Liver (tissue), 9 donors: Measurements from ENCODE around the gene ZIM2. TPM values are rescaled to one million over a fixed set of nuclear protein-coding genes. Genes with fewer than 3 reads are reported as not detected.

ENCODE experiments used
- DNase-seq: peaks from one replicate; pipeline ENCODE4 v3.0.0-alpha.2; 2017; ENCODE audit warnings: low spot score
- H3K27ac ChIP-seq, 2 donors: one replicate each; pipeline ENCODE4 v1.7.0; 2013; ENCODE audit warnings: inconsistent platforms in 2 of 2, low read length in 2 of 2, control low read depth in 1 of 2, low read depth in 1 of 2, mild to moderate bottlenecking in 1 of 2
- H3K27me3 ChIP-seq, 4 donors: one replicate each; pipeline versions ENCODE4 v1.6.1 to v1.7.0; 2013; ENCODE audit warnings: low read length in 3 of 4, inconsistent platforms in 1 of 4, mild to moderate bottlenecking in 1 of 4, moderate library complexity in 1 of 4; ENCODE audit not compliant: control insufficient read depth in 4 of 4, insufficient read depth in 4 of 4
- H3K36me3 ChIP-seq, 4 donors: one replicate each; pipeline versions ENCODE4 v1.6.1 to v1.7.0; 2013; ENCODE audit warnings: low read length in 3 of 4, mild to moderate bottlenecking in 3 of 4, low read depth in 1 of 4, moderate library complexity in 1 of 4; ENCODE audit not compliant: control insufficient read depth in 4 of 4, insufficient read depth in 3 of 4
- H3K4me1 ChIP-seq, 4 donors: one replicate each; pipeline versions ENCODE4 v1.6.1 to v1.7.0; 2013; ENCODE audit warnings: low read length in 3 of 4, mild to moderate bottlenecking in 3 of 4, moderate library complexity in 1 of 4; ENCODE audit not compliant: control insufficient read depth in 4 of 4, insufficient read depth in 4 of 4
- H3K4me3 ChIP-seq, 3 donors: one replicate each; pipeline versions ENCODE4 v1.6.1 to v1.7.0; 2013; ENCODE audit warnings: low read length in 3 of 3, control low read depth in 1 of 3, low read depth in 1 of 3, mild to moderate bottlenecking in 1 of 3
- H3K9ac ChIP-seq, 2 donors: one replicate each; pipeline ENCODE4 v1.7.0; 2013; ENCODE audit warnings: low read length in 2 of 2, mild to moderate bottlenecking in 2 of 2, moderate library complexity in 2 of 2, control low read depth in 1 of 2, low read depth in 1 of 2
- H3K9me3 ChIP-seq, 4 donors: one replicate each; pipeline versions ENCODE4 v1.6.1 to v1.7.0; 2013; ENCODE audit warnings: low read length in 3 of 4; ENCODE audit not compliant: control insufficient read depth in 4 of 4
- ATF3 ChIP-seq: IDR thresholded peaks from 2 replicates; pipeline ENCODE4 v1.6.1; 2016; ENCODE audit warnings: antibody characterized with exemption
- CTCF ChIP-seq: fragments of 150-350 bp; IDR thresholded peaks from 2 replicates; pipeline ENCODE4 v1.5.1; 2017; ENCODE audit warnings: improper control_type of control experiment, low read depth, low read length; ENCODE audit not compliant: missing input control
- EGR1 ChIP-seq, 2 donors: IDR thresholded peaks; 2 replicates each; pipeline ENCODE4 v1.6.1; 2016 to 2018; ENCODE audit warnings: antibody characterized with exemption in 2 of 2, low read depth in 2 of 2
- FOXA1 ChIP-seq: IDR thresholded peaks from 2 replicates; pipeline ENCODE4 v1.6.1; 2016; ENCODE audit warnings: antibody characterized with exemption
- FOXA2 ChIP-seq: IDR thresholded peaks from 2 replicates; pipeline ENCODE4 v1.6.1; 2016; ENCODE audit warnings: antibody characterized with exemption
- GABPA ChIP-seq, 2 donors: IDR thresholded peaks in 1 of 2; conservative IDR thresholded peaks in 1 of 2; 2 replicates each; pipeline ENCODE4 v1.6.1; 2016; ENCODE audit warnings: antibody characterized with exemption in 2 of 2, mild to moderate bottlenecking in 1 of 2, moderate library complexity in 1 of 2
- HNF4A ChIP-seq, 2 donors: conservative IDR thresholded peaks; 2 replicates each; pipeline ENCODE4 v1.6.1; 2016; ENCODE audit warnings: antibody characterized with exemption in 2 of 2, mild to moderate bottlenecking in 2 of 2
- HNF4G ChIP-seq: IDR thresholded peaks from 2 replicates; pipeline ENCODE4 v1.6.1; 2016; ENCODE audit warnings: antibody characterized with exemption
- JUND ChIP-seq, 2 donors: IDR thresholded peaks; 2 replicates each; pipeline ENCODE4 v1.6.1; 2016; ENCODE audit warnings: antibody characterized with exemption in 2 of 2
- MAX ChIP-seq: IDR thresholded peaks from 2 replicates; pipeline ENCODE4 v1.6.1; 2016; ENCODE audit warnings: antibody characterized with exemption
- NR2F2 ChIP-seq: IDR thresholded peaks from 2 replicates; pipeline ENCODE4 v1.6.1; 2016; ENCODE audit warnings: antibody characterized with exemption
- RAD21 ChIP-seq, 2 donors: IDR thresholded peaks; 2 replicates each; pipeline ENCODE4 v1.6.1; 2016; ENCODE audit warnings: antibody characterized with exemption in 2 of 2, mild to moderate bottlenecking in 2 of 2
- RXRA ChIP-seq, 2 donors: IDR thresholded peaks; 2 replicates each; pipeline ENCODE4 v1.6.1; 2017 to 2018; ENCODE audit warnings: antibody characterized with exemption in 2 of 2, mild to moderate bottlenecking in 1 of 2
- SP1 ChIP-seq: IDR thresholded peaks from 2 replicates; pipeline ENCODE4 v1.6.1; 2018; ENCODE audit warnings: antibody characterized with exemption, mild to moderate bottlenecking
- TAF1 ChIP-seq: conservative IDR thresholded peaks from 2 replicates; pipeline ENCODE4 v1.6.1; 2016; ENCODE audit warnings: antibody characterized with exemption, mild to moderate bottlenecking
- YY1 ChIP-seq: IDR thresholded peaks from 2 replicates; pipeline ENCODE4 v1.6.1; 2016; ENCODE audit warnings: antibody characterized with exemption, mild to moderate bottlenecking
- WGBS: extraction: QIAGEN DNeasy Blood & Tissue Kit; methylation state at CpG from one replicate; pipeline ENCODE4 v1.1.7; 2013; 5-methylcytosine and 5-hydroxymethylcytosine counted together
- polyA plus RNA-seq, 2 donors: library from polyadenylated mRNA; stranded (reverse) in 1 of 2; unstranded in 1 of 2; fragments of 200-250 nt in 1 of 2; fragments of >200 nt in 1 of 2; fragmentation: Nextera tagmentation in 1 of 2; extraction: Ambion mirVana in 1 of 2; gene quantifications; one replicate each; pipeline versions ENCODE4 v1.2.1 to v1.2.3, GENCODE V29; 2013 to 2015
- total RNA-seq, 2 donors: library from RNA; depleted of rRNA; stranded (reverse); fragments of >200 nt; gene quantifications; one replicate each; pipeline ENCODE4 v1.2.3, GENCODE V29; 2014
- TF ChIP-seq, protein P1 (sequence below): IDR thresholded peaks from 2 replicates; pipeline ENCODE4 v1.6.1; 2016; ENCODE audit warnings: antibody characterized with exemption
- TF ChIP-seq, protein P2 (sequence below): IDR thresholded peaks from 2 replicates; pipeline ENCODE4 v1.6.1; 2016; ENCODE audit warnings: antibody characterized with exemption, mild to moderate bottlenecking
- donor health status: healthy.
- donor health status: healthy.
- donor health status: healthy.
- donor health status: healthy.
- donor health status: healthy.

The ZIM2 gene
- total and polyA plus RNA-seq, 4 donors: 0.03 to 3.2 (median 0.33) TPM; not detected in 1

DNA sequence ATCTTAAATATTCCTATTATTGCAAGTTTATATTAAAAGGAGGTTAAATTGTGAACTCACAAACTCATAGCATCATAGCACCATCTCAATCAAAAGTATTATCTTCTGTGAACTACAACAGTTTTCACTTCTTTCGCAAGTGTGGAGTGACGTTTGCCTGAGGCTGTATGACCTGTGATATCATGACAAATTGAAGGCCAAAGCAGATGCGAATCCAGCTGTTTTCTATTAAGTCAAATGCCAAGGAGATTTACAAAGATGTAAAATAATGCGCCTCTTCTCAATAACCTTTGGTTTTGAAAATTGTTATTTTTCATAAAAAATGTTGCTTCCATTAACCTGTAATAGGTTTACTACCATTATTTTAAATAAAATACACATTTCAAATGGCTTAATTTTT lies 7.6 kb upstream of the ZIM2 start:
- TF ChIP-seq RXRA (IDR thresholded peaks at IDR 0.05) (no peak), SP1 (no peak), HNF4G (no peak), ATF3 (no peak), RAD21 (IDR thresholded peaks at IDR 0.05) (no peak), JUND (IDR thresholded peaks at IDR 0.05) (no peak), MAX (no peak), FOXA2 (no peak), FOXA1 (no peak), HNF4A (conservative IDR thresholded peaks at IDR 0.05) (no peak), EGR1 (IDR thresholded peaks at IDR 0.05; ENCODE audit: low read depth in 2 of 2) (no peak), TAF1 (no peak), YY1 (no peak), CTCF (no peak), NR2F2 (no peak), GABPA (IDR thresholded peaks at IDR 0.05 in 1 of 2, conservative IDR thresholded peaks at IDR 0.05 in 1 of 2) (no peak)
- TF ChIP-seq, protein P1, sequence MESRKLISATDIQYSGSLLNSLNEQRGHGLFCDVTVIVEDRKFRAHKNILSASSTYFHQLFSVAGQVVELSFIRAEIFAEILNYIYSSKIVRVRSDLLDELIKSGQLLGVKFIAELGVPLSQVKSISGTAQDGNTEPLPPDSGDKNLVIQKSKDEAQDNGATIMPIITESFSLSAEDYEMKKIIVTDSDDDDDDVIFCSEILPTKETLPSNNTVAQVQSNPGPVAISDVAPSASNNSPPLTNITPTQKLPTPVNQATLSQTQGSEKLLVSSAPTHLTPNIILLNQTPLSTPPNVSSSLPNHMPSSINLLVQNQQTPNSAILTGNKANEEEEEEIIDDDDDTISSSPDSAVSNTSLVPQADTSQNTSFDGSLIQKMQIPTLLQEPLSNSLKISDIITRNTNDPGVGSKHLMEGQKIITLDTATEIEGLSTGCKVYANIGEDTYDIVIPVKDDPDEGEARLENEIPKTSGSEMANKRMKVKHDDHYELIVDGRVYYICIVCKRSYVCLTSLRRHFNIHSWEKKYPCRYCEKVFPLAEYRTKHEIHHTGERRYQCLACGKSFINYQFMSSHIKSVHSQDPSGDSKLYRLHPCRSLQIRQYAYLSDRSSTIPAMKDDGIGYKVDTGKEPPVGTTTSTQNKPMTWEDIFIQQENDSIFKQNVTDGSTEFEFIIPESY: no peak
- TF ChIP-seq, protein P2, sequence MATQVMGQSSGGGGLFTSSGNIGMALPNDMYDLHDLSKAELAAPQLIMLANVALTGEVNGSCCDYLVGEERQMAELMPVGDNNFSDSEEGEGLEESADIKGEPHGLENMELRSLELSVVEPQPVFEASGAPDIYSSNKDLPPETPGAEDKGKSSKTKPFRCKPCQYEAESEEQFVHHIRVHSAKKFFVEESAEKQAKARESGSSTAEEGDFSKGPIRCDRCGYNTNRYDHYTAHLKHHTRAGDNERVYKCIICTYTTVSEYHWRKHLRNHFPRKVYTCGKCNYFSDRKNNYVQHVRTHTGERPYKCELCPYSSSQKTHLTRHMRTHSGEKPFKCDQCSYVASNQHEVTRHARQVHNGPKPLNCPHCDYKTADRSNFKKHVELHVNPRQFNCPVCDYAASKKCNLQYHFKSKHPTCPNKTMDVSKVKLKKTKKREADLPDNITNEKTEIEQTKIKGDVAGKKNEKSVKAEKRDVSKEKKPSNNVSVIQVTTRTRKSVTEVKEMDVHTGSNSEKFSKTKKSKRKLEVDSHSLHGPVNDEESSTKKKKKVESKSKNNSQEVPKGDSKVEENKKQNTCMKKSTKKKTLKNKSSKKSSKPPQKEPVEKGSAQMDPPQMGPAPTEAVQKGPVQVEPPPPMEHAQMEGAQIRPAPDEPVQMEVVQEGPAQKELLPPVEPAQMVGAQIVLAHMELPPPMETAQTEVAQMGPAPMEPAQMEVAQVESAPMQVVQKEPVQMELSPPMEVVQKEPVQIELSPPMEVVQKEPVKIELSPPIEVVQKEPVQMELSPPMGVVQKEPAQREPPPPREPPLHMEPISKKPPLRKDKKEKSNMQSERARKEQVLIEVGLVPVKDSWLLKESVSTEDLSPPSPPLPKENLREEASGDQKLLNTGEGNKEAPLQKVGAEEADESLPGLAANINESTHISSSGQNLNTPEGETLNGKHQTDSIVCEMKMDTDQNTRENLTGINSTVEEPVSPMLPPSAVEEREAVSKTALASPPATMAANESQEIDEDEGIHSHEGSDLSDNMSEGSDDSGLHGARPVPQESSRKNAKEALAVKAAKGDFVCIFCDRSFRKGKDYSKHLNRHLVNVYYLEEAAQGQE: no peak
- Histone ChIP-seq H3K27ac (no peak overlapping the region), H3K9me3 (peaks cover 0 to 8% (median under 1%) of the 10 kb centered on the region in 4 donors), H3K36me3 (no peaks in the 10 kb centered on the region), H3K4me1 (no peaks in the 10 kb centered on the region), H3K27me3 (no peaks in the 10 kb centered on the region), H3K9ac (no peak overlapping the region), H3K4me3 (no peak overlapping the region)
- 86% methylated on average over 4 of the region's 4 CpGs for WGBS
- no peak for DNase-seq
